GM15510 (cell line): ENCODE results near the gene DAW1.

ENCODE experiments used
- POLR2A ChIP-seq: IDR thresholded peaks from 3 replicates; pipeline ENCODE4 v1.6.1; 2011; ENCODE audit warnings: borderline replicate concordance; ENCODE audit not compliant: insufficient read length; ENCODE audit errors: extremely low read depth

DAW1 gene

DNA sequence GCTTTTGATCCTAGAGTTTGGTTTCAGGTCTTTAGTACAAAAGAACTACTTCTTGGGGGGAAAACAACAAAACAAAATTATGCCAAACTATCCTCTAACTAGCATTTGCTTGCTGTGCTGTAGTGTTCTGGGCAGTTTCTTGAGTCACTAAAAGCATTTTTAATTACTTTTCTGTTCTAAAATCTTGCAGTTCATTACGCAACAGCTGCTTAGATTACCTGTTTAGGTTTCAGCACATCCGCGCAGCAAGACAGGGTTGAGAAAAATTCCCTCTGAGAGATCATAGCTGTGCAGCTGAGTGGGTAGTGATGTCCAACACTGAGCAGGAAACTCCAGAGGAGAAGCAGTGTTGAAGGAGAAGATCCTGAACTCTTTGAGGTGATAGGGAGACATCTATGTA is 9.0 kb downstream of the DAW1 start:
- TF ChIP-seq POLR2A, result no peak

DNA sequence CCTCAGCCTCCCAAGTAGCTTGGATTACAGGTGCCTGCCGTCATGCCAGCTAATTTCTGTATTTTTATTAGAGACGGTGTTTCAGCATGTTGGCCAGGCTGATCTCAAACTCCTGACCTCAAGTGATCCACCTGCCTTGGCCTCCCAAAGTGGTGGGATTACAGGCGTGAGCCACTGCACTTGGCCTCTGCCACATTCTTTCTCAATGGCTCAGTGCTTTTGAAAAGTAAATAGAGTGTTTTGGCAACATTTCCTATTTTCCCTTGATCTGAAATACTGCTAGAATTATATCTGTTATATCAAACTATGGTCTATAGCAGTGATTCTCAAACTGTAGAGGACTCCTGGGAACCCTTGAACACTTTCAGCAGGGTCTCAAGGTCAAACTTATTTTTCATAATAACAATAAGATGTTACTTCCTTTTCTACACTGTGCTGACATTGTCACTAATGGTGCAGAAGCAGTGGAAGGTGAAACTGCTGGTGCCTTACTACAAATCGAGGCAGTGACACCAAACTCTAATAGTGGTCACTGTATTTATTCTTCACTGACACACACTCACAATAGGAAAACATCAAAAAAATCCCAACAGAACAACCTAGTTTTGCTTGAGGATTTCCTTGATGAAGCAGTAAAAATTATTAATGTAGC is 10.6 kb downstream of the DAW1 start:
- TF ChIP-seq POLR2A, result no peak

GRCh38 chr2:227884511-227884947 is 13.1 kb downstream of the DAW1 start:
- no peak for TF ChIP-seq POLR2A

GRCh38 chr2:227886149-227886548 is 14.7 kb downstream of the DAW1 start:
- no peak for TF ChIP-seq POLR2A

DNA sequence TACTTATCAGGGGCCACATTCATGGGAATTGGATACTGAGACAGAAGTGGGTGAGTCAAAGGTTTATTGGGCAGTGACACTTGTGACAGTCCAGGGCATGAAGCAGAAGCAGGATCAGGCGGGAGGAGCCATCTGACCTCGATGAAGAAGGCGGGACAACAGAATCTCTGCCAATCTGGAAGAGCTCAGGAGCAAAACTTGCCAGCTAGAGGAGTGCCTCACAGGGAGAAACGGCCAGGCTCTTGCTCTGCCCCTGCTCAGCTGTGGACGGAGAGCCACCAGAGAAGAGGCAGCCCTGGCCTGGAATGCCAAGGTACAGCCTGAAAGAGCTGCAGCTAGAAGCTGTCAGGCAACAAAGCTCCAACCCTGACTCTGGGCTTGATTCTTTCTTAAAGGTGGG is 16.9 kb downstream of the DAW1 start:
- no peak for TF ChIP-seq POLR2A

GRCh38 chr2:227889336-227889735 is 17.9 kb downstream of the DAW1 start:
- TF ChIP-seq POLR2A, result no peak

GRCh38 chr2:227890495-227891079 is 19.2 kb downstream of the DAW1 start:
- no peak for TF ChIP-seq POLR2A

DNA sequence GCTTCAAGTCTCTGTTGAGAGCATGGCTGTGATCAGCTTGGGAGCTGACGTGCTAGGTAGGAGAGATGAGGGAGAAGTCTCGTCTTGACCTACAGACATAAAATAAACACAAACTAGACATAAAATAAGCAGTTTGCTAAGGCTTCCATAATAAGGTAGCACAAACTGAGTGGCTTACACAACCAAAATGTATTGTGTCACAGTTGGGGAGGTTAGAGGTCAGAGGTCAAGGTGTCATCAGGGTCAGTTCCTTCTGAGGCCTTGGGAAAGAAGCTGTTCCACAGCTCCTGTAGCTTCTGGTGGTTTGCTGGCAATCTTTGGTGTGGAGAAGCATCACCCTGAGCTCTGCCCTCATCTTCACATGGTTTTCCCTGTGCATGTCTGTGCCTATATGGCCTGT is 20.2 kb downstream of the DAW1 start:
- TF ChIP-seq POLR2A, result no peak

GRCh38 chr2:227903381-227903780 is 31.9 kb downstream of the DAW1 start:
- no peak for TF ChIP-seq POLR2A

DNA sequence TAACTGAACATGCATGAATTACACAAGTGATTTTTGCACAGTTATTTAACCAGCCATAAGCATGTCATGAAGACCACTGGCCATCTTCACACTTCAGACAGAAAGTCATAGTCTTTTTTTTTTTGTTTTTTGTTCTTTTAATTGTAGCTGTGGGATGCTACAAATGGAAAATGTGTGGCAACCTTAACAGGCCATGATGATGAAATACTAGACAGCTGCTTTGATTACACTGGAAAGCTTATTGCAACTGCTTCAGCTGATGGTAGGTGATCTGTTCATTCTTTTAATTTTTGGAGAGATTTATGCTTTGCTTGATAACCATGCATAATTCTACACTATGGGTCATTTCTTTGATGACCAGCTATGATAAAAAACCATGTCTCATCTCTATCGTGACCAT is 35.6 kb downstream of the DAW1 start:
- TF ChIP-seq POLR2A, result no peak

DNA sequence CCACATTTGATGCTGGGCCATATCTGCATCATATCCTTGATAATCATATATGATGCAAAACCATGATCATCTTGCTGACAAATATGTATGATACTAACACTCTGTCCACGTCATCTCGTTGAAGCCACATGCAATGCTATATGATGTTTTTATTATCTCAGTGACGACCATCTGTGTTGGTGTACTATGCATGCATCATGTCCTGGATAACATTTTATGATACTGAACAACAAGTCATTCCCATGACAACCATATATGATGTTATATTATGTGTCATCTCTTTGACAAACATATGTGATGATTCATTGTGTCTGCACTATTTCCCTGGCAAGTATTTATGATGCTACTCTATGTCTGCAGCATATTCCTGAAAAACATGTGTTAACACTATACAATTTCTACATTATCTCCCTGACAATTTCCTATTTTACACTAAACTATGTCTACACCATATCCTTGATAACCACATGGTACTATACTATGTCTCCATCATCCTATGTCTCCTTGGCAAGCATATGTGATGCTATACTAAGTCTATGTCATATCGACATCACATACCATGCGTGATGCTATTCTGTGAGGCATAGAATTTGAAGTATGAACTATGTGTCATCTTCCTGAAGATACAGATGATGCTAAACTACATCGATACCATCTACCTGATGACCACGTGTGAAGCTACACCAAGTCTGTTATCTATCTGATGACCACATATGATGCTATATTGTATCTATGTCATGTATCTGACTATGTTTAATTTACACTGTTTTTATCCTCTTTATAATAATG is 37.0 kb downstream of the DAW1 start:
- TF ChIP-seq POLR2A, result no peak

GRCh38 chr2:227914362-227914761 is 42.9 kb downstream of the DAW1 start:
- TF ChIP-seq POLR2A, result no peak

- no peak for TF ChIP-seq POLR2A
Measured at GRCh38 chr2:227921648-227922047, 50.2 kb downstream of the DAW1 start.

DNA sequence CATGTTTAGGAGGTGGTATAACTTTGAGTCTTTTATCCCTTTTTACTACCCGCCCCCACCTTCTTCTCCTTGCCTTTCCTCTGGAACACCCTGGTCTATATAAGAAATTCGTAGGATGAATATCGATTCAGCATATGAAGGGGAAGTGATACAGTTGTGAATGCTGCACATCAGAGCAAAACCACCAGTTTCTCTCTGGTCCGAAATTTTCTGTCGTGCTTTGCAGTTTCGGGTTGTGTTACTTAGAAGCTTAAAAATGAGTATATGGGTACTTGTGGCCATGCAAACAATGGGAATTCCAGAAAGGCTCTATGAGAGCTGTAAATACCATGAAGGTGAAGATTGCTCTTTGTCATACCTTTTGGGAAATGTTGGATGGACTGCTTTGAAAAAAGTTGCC is 60.6 kb downstream of the DAW1 start:
- TF ChIP-seq POLR2A, result no peak

GRCh38 chr2:227932403-227932802 is 61.0 kb downstream of the DAW1 start:
- TF ChIP-seq POLR2A, result no peak

- no peak for TF ChIP-seq POLR2A
Measured at GRCh38 chr2:227933884-227934283, 62.5 kb downstream of the DAW1 start.
